HCT116 (cell line): ENCODE results near the gene DPF3. TPM values are rescaled to one million over a fixed set of nuclear protein-coding genes. Genes with fewer than 3 reads are reported as not detected.

ENCODE experiments used
- ATAC-seq: fragments of 200-7000 bp; cut with Tn5 transposase; 2 replicates; pipeline ENCODE4 v1.9.1; 2020; ENCODE audit warnings: mild to moderate bottlenecking, moderate library complexity
- BruUV-seq: library from RNA; stranded (reverse); fragments of 400-500 nt; replicated peaks from 2 replicates; lab custom pipeline; 2021; lab: Mats Ljungman, UMichigan
- CTCF ChIA-PET: fragments of 300-600 bp; sonication (Branson Sonifier 250); formaldehyde crosslinking; loops from one replicate; lab custom pipeline; 2021; ENCODE audit warnings: antibody characterized with exemption; lab: Charles Lee
- POLR2A ChIA-PET: fragments of 300-600, 350-600 bp; sonication (Branson Sonifier 250); formaldehyde crosslinking; loops from one replicate; lab custom pipeline; 2021; ENCODE audit warnings: antibody characterized with exemption; lab: Charles Lee
- RAD21 ChIA-PET, 2 experiments: fragments of 300-600 bp; sonication (Branson Sonifier 250); formaldehyde crosslinking; loops; one replicate each; lab custom pipeline; 2023; ENCODE audit warnings: low total read pairs in 2 of 2; ENCODE audit not compliant: uncharacterized antibody in 2 of 2, unreplicated experiment in 2 of 2, low non-redundant PET in 1 of 2; lab: Charles Lee
- DNase-seq: peaks from one replicate; pipeline ENCODE4 v3.0.0-alpha.2; 2010; ENCODE audit warnings: low read depth, low spot score
- H2AFZ ChIP-seq: fragments of 200-600 bp; shearing (Covaris generic), sonication (generic); 2 replicates; pipeline ENCODE4 v1.6.1; 2017; ENCODE audit warnings: low read depth, mixed run types, mixed read lengths, antibody characterized with exemption, low read length; ENCODE audit not compliant: poor library complexity, severe bottlenecking
- H3K27ac ChIP-seq: 2 replicates; pipeline ENCODE4 v1.5.1; 2012; ENCODE audit warnings: low read depth, low read length
- H3K27me3 ChIP-seq: fragments of 200-600 bp; sonication (generic); 2 replicates; pipeline ENCODE4 v1.6.1; 2016; ENCODE audit warnings: mixed run types, low read length, mixed read lengths; ENCODE audit not compliant: insufficient read depth
- H3K36me3 ChIP-seq, 2 experiments: fragments of 200-500 bp in 1 of 2; fragments of 200-600 bp in 1 of 2; sonication (Bioruptor generic) in 1 of 2; sonication (generic) in 1 of 2; 2 replicates each; pipeline versions ENCODE4 v1.5.1 to v1.6.1; 2014 to 2016; ENCODE audit warnings: low read length in 2 of 2, inconsistent platforms in 1 of 2, mixed read lengths in 1 of 2, mixed run types in 1 of 2; ENCODE audit not compliant: insufficient read depth in 2 of 2, control insufficient read depth in 1 of 2
- H3K4me1 ChIP-seq, 2 experiments: fragments of 200-600 bp in 1 of 2; sonication (generic) in 1 of 2; 2 replicates each; pipeline versions ENCODE4 v1.5.1 to v1.6.1; 2012 to 2017; ENCODE audit warnings: low read length in 2 of 2, inconsistent platforms in 1 of 2, mild to moderate bottlenecking in 1 of 2, mixed read lengths in 1 of 2, mixed run types in 1 of 2, moderate library complexity in 1 of 2; ENCODE audit not compliant: insufficient read depth in 2 of 2, control insufficient read depth in 1 of 2
- H3K4me2 ChIP-seq: fragments of 200-600 bp; sonication (generic); 2 replicates; pipeline ENCODE4 v1.6.1; 2017; ENCODE audit warnings: mixed run types, low read length, mixed read lengths
- H3K4me3 ChIP-seq, 2 experiments: fragments of 200-600 bp in 1 of 2; sonication (generic) in 1 of 2; replicated peaks in 1 of 2; 2 replicates each; pipeline ENCODE4 v1.5.1; 2011 to 2016; ENCODE audit warnings: low read length in 2 of 2, control low read depth in 1 of 2, low read depth in 1 of 2, mild to moderate bottlenecking in 1 of 2, mixed read lengths in 1 of 2, mixed run types in 1 of 2
- H3K79me2 ChIP-seq: fragments of 200-600 bp; sonication (generic); 2 replicates; pipeline ENCODE4 v1.6.1; 2017; ENCODE audit warnings: mild to moderate bottlenecking, mixed run types, low read length, moderate library complexity, mixed read lengths; ENCODE audit not compliant: insufficient read depth
- H3K9ac ChIP-seq: fragments of 200-600 bp; sonication (generic); 2 replicates; pipeline ENCODE4 v1.6.1; 2016; ENCODE audit warnings: low read length, mixed read lengths
- H3K9me2 ChIP-seq: fragments of 200-600 bp; sonication (generic), shearing (Covaris generic); 2 replicates; pipeline ENCODE4 v1.6.1; 2017; ENCODE audit warnings: mixed run types, mild to moderate bottlenecking, moderate library complexity; ENCODE audit not compliant: insufficient read depth
- H3K9me3 ChIP-seq, 2 experiments: fragments of 200-500 bp in 1 of 2; fragments of 200-600 bp in 1 of 2; sonication (Bioruptor generic) in 1 of 2; sonication (generic) in 1 of 2; 2 replicates each; pipeline ENCODE4 v1.6.1; 2014 to 2017; ENCODE audit warnings: low read length in 2 of 2, mixed read lengths in 2 of 2, inconsistent platforms in 1 of 2, low read depth in 1 of 2, mild to moderate bottlenecking in 1 of 2, mixed run types in 1 of 2, moderate library complexity in 1 of 2; ENCODE audit not compliant: control insufficient read depth in 1 of 2, insufficient read depth in 1 of 2
- H4K20me1 ChIP-seq: fragments of 200-600 bp; sonication (generic), shearing (Covaris generic); 2 replicates; pipeline ENCODE4 v1.6.1; 2017; ENCODE audit warnings: mixed run types, mild to moderate bottlenecking, moderate library complexity; ENCODE audit not compliant: insufficient read depth
- CBX3 ChIP-seq: IDR thresholded peaks from 2 replicates; pipeline ENCODE4 v1.6.1; 2012; ENCODE audit warnings: low read depth
- EGR1 ChIP-seq: IDR thresholded peaks from 2 replicates; pipeline ENCODE4 v1.6.1; 2012; ENCODE audit warnings: low read depth
- ELF1 ChIP-seq: IDR thresholded peaks from 2 replicates; pipeline ENCODE4 v1.6.1; 2012; ENCODE audit warnings: low read depth, borderline replicate concordance
- EZH2 ChIP-seq: fragments of 200-600 bp; sonication (generic); IDR thresholded peaks from 2 replicates; pipeline ENCODE4 v1.6.1; 2017; ENCODE audit warnings: antibody characterized with exemption, mixed run types
- JUND ChIP-seq: IDR thresholded peaks from 2 replicates; pipeline ENCODE4 v1.6.1; 2012
- POLR2A ChIP-seq: IDR thresholded peaks from 2 replicates; pipeline ENCODE4 v1.7.0; 2011; ENCODE audit warnings: borderline replicate concordance; ENCODE audit not compliant: insufficient read depth, insufficient read length; ENCODE audit errors: extremely low read depth
- RAD21 ChIP-seq: IDR thresholded peaks from 2 replicates; pipeline ENCODE4 v1.6.1; 2012; ENCODE audit warnings: low read depth, mild to moderate bottlenecking
- SP1 ChIP-seq: IDR thresholded peaks from 2 replicates; pipeline ENCODE4 v1.6.1; 2012; ENCODE audit warnings: low read depth
- TCF7L2 ChIP-seq: IDR thresholded peaks from 2 replicates; pipeline ENCODE4 v1.7.0; 2011; ENCODE audit warnings: borderline replicate concordance, inconsistent platforms; ENCODE audit not compliant: insufficient read depth, insufficient read length; ENCODE audit errors: extremely low read depth
- ZNF274 ChIP-seq: fragments of 200-500 bp; sonication (Bioruptor generic); IDR thresholded peaks from 2 replicates; pipeline ENCODE4 v1.6.1; 2014; ENCODE audit warnings: mild to moderate bottlenecking, low read depth, low read length, inconsistent platforms
- intact Hi-C: fragments of 100-400 bp; cut with micrococcal nuclease; formaldehyde crosslinking; loops from 2 replicates; pipeline ENCODE4 v1.10.0; 2022
- total RNA-seq: library from RNA; stranded (reverse); gene quantifications from one replicate; pipeline ENCODE4 v1.2.1, GENCODE V29; 2021; ENCODE audit not compliant: unreplicated experiment
- TF ChIP-seq, protein P1 (sequence below): IDR thresholded peaks from 2 replicates; pipeline ENCODE4 v1.6.1; 2012
- TF ChIP-seq, protein P2 (sequence below), 3 experiments: fragments of 200-600 bp in 1 of 3; sonication (generic) in 1 of 3; IDR thresholded peaks in 2 of 3; conservative IDR thresholded peaks in 1 of 3; 2 replicates each; pipeline ENCODE4 v1.5.1; 2012 to 2017; ENCODE audit warnings: low read depth in 2 of 3, low read length in 2 of 3, antibody characterized with exemption in 1 of 3, borderline replicate concordance in 1 of 3, control low read depth in 1 of 3, mild to moderate bottlenecking in 1 of 3, mixed read lengths in 1 of 3, mixed run types in 1 of 3, moderate library complexity in 1 of 3; ENCODE audit not compliant: insufficient read depth in 1 of 3
- TF ChIP-seq, protein P3 (sequence below): IDR thresholded peaks from 2 replicates; pipeline ENCODE4 v1.6.1; 2012; ENCODE audit warnings: low read depth
- TF ChIP-seq, protein P4 (sequence below): IDR thresholded peaks from 2 replicates; pipeline ENCODE4 v1.6.1; 2011; ENCODE audit warnings: mild to moderate bottlenecking, low read length, moderate library complexity; ENCODE audit not compliant: insufficient replicate concordance; ENCODE audit errors: extremely low read depth

The DPF3 gene
- total RNA-seq, 1 experiment from 2014 or later, result 0.27 TPM

DNA sequence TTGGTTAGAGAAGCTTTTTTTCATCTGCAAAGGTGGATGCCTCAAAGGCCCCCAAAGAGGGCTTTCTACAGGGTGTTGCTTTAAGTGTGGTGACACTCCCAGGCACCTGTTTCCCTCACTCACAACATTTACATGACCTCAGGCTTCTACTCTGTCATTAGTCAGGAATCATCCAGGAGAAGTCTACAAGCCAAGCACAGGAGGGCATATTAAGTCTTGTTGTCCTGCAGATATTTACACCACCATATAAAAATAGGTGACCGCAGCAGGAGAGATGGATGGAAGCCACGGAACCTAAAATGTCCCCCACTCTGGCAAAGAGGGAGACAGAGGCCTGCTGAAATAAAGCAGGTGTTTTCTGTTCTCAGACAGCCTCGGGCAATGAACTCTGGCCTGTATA lies 7.5 kb upstream of the DPF3 start:
- ATAC-seq, result no peak
- no peaks in the 10 kb centered on the region for H3K36me3 ChIP-seq
- H4K20me1 ChIP-seq, result no peaks in the 10 kb centered on the region
- intact Hi-C loops, result loop anchor here (10.0 kb wide), 1 partner anchor 573 kb away; no protein-coding TSS in a partner anchor
- no TSS peak for BruUV-seq
- H3K27ac ChIP-seq, result no peak overlapping the region
- no peaks in the 10 kb centered on the region for H3K9me3 ChIP-seq
- no peak overlapping the region for H3K9ac ChIP-seq
- H3K4me3 ChIP-seq, result no peak overlapping the region
- peaks cover 0 to 3% of the 10 kb centered on the region in 2 experiments; a peak in 1 of 4 replicates for H3K4me1 ChIP-seq
- H3K79me2 ChIP-seq, result no peaks in the 10 kb centered on the region
- no peak for TF ChIP-seq SP1
- TF ChIP-seq, protein P1, sequence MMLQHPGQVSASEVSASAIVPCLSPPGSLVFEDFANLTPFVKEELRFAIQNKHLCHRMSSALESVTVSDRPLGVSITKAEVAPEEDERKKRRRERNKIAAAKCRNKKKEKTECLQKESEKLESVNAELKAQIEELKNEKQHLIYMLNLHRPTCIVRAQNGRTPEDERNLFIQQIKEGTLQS, result no peak
- no peak for TF ChIP-seq RAD21
- no peak for TF ChIP-seq POLR2A
- TF ChIP-seq, protein P2, sequence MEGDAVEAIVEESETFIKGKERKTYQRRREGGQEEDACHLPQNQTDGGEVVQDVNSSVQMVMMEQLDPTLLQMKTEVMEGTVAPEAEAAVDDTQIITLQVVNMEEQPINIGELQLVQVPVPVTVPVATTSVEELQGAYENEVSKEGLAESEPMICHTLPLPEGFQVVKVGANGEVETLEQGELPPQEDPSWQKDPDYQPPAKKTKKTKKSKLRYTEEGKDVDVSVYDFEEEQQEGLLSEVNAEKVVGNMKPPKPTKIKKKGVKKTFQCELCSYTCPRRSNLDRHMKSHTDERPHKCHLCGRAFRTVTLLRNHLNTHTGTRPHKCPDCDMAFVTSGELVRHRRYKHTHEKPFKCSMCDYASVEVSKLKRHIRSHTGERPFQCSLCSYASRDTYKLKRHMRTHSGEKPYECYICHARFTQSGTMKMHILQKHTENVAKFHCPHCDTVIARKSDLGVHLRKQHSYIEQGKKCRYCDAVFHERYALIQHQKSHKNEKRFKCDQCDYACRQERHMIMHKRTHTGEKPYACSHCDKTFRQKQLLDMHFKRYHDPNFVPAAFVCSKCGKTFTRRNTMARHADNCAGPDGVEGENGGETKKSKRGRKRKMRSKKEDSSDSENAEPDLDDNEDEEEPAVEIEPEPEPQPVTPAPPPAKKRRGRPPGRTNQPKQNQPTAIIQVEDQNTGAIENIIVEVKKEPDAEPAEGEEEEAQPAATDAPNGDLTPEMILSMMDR (IDR thresholded peaks at IDR 0.05 in 2 of 3, conservative IDR thresholded peaks at IDR 0.05 in 1 of 3; ENCODE audit: borderline replicate concordance in 1 of 3, insufficient read depth in 1 of 3, low read depth in 2 of 3, low read length in 2 of 3), result no peak
- TF ChIP-seq CBX3, result no peak
- no peak for TF ChIP-seq EZH2
- TF ChIP-seq JUND, result no peak
- TF ChIP-seq ZNF274, result no peak
- no peak for TF ChIP-seq ELF1
- no peak for TF ChIP-seq TCF7L2
- TF ChIP-seq, protein P3, sequence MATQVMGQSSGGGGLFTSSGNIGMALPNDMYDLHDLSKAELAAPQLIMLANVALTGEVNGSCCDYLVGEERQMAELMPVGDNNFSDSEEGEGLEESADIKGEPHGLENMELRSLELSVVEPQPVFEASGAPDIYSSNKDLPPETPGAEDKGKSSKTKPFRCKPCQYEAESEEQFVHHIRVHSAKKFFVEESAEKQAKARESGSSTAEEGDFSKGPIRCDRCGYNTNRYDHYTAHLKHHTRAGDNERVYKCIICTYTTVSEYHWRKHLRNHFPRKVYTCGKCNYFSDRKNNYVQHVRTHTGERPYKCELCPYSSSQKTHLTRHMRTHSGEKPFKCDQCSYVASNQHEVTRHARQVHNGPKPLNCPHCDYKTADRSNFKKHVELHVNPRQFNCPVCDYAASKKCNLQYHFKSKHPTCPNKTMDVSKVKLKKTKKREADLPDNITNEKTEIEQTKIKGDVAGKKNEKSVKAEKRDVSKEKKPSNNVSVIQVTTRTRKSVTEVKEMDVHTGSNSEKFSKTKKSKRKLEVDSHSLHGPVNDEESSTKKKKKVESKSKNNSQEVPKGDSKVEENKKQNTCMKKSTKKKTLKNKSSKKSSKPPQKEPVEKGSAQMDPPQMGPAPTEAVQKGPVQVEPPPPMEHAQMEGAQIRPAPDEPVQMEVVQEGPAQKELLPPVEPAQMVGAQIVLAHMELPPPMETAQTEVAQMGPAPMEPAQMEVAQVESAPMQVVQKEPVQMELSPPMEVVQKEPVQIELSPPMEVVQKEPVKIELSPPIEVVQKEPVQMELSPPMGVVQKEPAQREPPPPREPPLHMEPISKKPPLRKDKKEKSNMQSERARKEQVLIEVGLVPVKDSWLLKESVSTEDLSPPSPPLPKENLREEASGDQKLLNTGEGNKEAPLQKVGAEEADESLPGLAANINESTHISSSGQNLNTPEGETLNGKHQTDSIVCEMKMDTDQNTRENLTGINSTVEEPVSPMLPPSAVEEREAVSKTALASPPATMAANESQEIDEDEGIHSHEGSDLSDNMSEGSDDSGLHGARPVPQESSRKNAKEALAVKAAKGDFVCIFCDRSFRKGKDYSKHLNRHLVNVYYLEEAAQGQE, result no peak
- TF ChIP-seq, protein P4, sequence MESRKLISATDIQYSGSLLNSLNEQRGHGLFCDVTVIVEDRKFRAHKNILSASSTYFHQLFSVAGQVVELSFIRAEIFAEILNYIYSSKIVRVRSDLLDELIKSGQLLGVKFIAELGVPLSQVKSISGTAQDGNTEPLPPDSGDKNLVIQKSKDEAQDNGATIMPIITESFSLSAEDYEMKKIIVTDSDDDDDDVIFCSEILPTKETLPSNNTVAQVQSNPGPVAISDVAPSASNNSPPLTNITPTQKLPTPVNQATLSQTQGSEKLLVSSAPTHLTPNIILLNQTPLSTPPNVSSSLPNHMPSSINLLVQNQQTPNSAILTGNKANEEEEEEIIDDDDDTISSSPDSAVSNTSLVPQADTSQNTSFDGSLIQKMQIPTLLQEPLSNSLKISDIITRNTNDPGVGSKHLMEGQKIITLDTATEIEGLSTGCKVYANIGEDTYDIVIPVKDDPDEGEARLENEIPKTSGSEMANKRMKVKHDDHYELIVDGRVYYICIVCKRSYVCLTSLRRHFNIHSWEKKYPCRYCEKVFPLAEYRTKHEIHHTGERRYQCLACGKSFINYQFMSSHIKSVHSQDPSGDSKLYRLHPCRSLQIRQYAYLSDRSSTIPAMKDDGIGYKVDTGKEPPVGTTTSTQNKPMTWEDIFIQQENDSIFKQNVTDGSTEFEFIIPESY, result no peak
- no peak for TF ChIP-seq EGR1
- no peaks in the 10 kb centered on the region for H3K9me2 ChIP-seq
- CTCF ChIA-PET, result no interaction called here
- POLR2A ChIA-PET, result no interaction called here
- H3K4me2 ChIP-seq, result no peak overlapping the region
- H3K27me3 ChIP-seq, result no peaks in the 10 kb centered on the region
- no peak for DNase-seq
- no peak overlapping the region for H2AFZ ChIP-seq
- RAD21 ChIA-PET, result no interaction called here
